PC-3 (cell line): Measurements from ENCODE around the gene ILDR1. TPM values are rescaled to one million over a fixed set of nuclear protein-coding genes. Genes with fewer than 3 reads are reported as not detected.
A peak's percentile ranks its signal among the peaks of the same experiment; 100 is the strongest.

Experiments
- ATAC-seq: fragments of 200-7000 bp; cut with Tn5 transposase; 2 replicates; pipeline ENCODE4 v1.9.1; 2020; ENCODE audit warnings: mild to moderate bottlenecking, moderate library complexity
- BruUV-seq: library from RNA; stranded (reverse); fragments of 400-500 nt; replicated peaks from 2 replicates; lab custom pipeline; 2021; lab: Mats Ljungman, UMichigan
- CTCF ChIA-PET: fragments of 300-600 bp; sonication (Branson Sonifier 250); formaldehyde crosslinking; loops from one replicate; lab custom pipeline; 2022; ENCODE audit warnings: antibody characterized with exemption; lab: Charles Lee
- POLR2A ChIA-PET: fragments of 300-600 bp; sonication (Branson Sonifier 250); formaldehyde crosslinking; loops from one replicate; lab custom pipeline; 2022; ENCODE audit warnings: antibody characterized with exemption; ENCODE audit not compliant: unreplicated experiment; lab: Charles Lee
- DNase-seq: peaks from one replicate; pipeline ENCODE4 v3.0.0-alpha.2; 2015
- H2AFZ ChIP-seq: fragments of 300-600 bp; sonication (generic); 2 replicates; pipeline ENCODE4 v1.6.0; 2016; ENCODE audit warnings: antibody characterized with exemption, low read length
- H3F3A ChIP-seq: fragments of 300-600 bp; sonication (generic); one replicate; pipeline ENCODE4 v1.6.0; 2017; ENCODE audit warnings: antibody characterized with exemption, low read length, control low read depth, mild to moderate bottlenecking; ENCODE audit not compliant: unreplicated experiment
- H3K27ac ChIP-seq: fragments of 300-600 bp; sonication (generic); 2 replicates; pipeline ENCODE4 v1.5.1; 2016; ENCODE audit warnings: mild to moderate bottlenecking, low read length
- H3K27me3 ChIP-seq: fragments of 300-600 bp; sonication (generic); 2 replicates; pipeline ENCODE4 v1.6.1; 2016; ENCODE audit warnings: low read length, mixed read lengths
- H3K36me3 ChIP-seq: fragments of 300-600 bp; sonication (generic); 2 replicates; pipeline ENCODE4 v1.6.1; 2016; ENCODE audit warnings: low read depth, mixed run types, low read length, mixed read lengths
- H3K4me1 ChIP-seq: fragments of 300-600 bp; sonication (generic); 2 replicates; pipeline ENCODE4 v1.5.1; 2016; ENCODE audit warnings: low read length; ENCODE audit not compliant: insufficient read depth
- H3K4me2 ChIP-seq: fragments of 300-600 bp; sonication (generic); 2 replicates; pipeline ENCODE4 v1.6.0; 2016; ENCODE audit warnings: low read length
- H3K4me3 ChIP-seq: fragments of 300-600 bp; sonication (generic); 2 replicates; pipeline ENCODE4 v1.5.1; 2016; ENCODE audit warnings: mild to moderate bottlenecking, low read length, mixed read lengths
- H3K79me2 ChIP-seq: fragments of 300-600 bp; sonication (generic); 2 replicates; pipeline ENCODE4 v1.6.1; 2017; ENCODE audit warnings: low read length, mixed read lengths
- H3K9ac ChIP-seq: fragments of 300-600 bp; sonication (generic); 2 replicates; pipeline ENCODE4 v1.6.0; 2016; ENCODE audit warnings: mild to moderate bottlenecking, low read length
- H3K9me2 ChIP-seq: fragments of 300-600 bp; sonication (generic); replicated peaks from 2 replicates; pipeline ENCODE4 v1.6.1; 2016; ENCODE audit warnings: mixed run types, low read length, mixed read lengths
- H3K9me3 ChIP-seq: fragments of 300-600 bp; sonication (generic); 2 replicates; pipeline ENCODE4 v1.6.1; 2016; ENCODE audit warnings: low read length, mixed read lengths
- H4K20me1 ChIP-seq: fragments of 300-600 bp; sonication (generic); 2 replicates; pipeline ENCODE4 v1.6.1; 2016; ENCODE audit warnings: low read length, mixed read lengths
- EZH2 ChIP-seq: fragments of 300-600 bp; sonication (generic); IDR thresholded peaks from one replicate; pipeline ENCODE4 v1.6.1; 2017; ENCODE audit warnings: antibody characterized with exemption, mild to moderate bottlenecking, low read length; ENCODE audit not compliant: unreplicated experiment
- EZH2phosphoT487 ChIP-seq: fragments of 300-600 bp; sonication (generic); IDR thresholded peaks from 2 replicates; pipeline ENCODE4 v1.6.1; 2018; ENCODE audit warnings: mild to moderate bottlenecking, antibody characterized with exemption, low read length, borderline replicate concordance
- intact Hi-C: fragments of 100-400 bp; cut with micrococcal nuclease; formaldehyde crosslinking; loops from 2 replicates; pipeline ENCODE4 v1.9.0; 2023
- total RNA-seq: library from RNA; depleted of rRNA; stranded (reverse); fragments of >200 nt; gene quantifications from 2 replicates; pipeline ENCODE4 v1.2.3, GENCODE V29; 2014
- TF ChIP-seq, protein P1 (sequence below): fragments of 300-600 bp; sonication (generic); conservative IDR thresholded peaks from 2 replicates; pipeline ENCODE4 v1.5.1; 2017; ENCODE audit warnings: antibody characterized with exemption, low read depth, mild to moderate bottlenecking, low read length

The ILDR1 gene
- total RNA-seq, 1 experiment from 2014 or later, result 5.6 TPM

DNA sequence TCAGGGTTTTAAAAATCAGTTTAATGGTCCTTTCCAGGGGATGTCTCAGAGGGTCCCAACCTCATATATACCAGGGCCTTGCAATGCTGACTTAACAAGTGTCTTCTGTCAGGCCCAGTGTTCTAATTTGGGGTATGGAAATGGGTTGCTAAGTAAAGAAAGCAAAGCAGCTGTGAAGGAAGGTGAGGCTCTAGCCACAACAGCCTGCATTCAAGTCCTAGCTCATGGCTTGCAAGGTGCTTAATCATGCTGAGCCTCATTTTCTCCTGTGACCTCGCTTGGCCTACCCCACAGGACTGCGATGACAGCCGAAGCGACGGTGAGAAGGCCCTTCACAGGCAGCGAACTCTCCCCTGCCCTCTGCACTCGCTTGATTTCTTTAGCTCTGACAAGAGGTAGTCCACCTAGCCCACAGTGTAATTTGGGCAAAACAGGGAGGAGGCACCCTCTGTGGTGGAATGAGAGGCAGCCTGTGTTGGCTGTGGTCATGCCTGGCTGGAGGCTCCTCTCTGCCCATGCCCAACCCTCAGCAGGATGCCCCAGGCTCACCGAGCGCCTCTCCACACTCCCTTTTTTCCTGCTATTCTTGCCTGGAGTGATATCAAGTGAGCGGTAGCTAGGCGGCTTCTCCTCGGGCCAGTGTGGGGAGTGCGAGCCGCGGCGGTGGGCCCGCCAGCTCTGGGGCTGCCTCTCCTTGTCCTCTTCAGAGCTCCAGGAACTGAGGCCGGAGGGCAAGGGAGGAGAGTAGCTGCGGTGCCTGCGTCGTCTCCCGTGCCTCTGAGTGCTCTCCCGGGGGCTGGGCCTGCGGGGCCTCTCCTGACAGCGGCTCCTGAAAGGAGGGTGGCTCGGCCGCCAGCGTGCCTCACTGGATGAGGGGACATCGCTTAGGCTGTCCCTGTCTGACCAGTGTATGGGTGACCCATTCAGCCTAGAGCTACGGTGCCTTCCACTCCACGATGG, 29.2 kb downstream of the ILDR1 start:
- no peak overlapping the region for H2AFZ ChIP-seq
- ATAC-seq, result no peak
- CTCF ChIA-PET, result no interaction called here
- H3K9me2 ChIP-seq, result no peaks in the 10 kb centered on the region
- POLR2A ChIA-PET, result no interaction called here
- H3K4me3 ChIP-seq, result no peak overlapping the region
- no peaks in the 10 kb centered on the region for H3K79me2 ChIP-seq
- BruUV-seq, result no TSS peak
- H3K4me1 ChIP-seq, result peaks cover 34% of the 10 kb centered on the region
- no peaks in the 10 kb centered on the region for H4K20me1 ChIP-seq
- no peaks in the 10 kb centered on the region for H3K27me3 ChIP-seq
- TF ChIP-seq, protein P1, sequence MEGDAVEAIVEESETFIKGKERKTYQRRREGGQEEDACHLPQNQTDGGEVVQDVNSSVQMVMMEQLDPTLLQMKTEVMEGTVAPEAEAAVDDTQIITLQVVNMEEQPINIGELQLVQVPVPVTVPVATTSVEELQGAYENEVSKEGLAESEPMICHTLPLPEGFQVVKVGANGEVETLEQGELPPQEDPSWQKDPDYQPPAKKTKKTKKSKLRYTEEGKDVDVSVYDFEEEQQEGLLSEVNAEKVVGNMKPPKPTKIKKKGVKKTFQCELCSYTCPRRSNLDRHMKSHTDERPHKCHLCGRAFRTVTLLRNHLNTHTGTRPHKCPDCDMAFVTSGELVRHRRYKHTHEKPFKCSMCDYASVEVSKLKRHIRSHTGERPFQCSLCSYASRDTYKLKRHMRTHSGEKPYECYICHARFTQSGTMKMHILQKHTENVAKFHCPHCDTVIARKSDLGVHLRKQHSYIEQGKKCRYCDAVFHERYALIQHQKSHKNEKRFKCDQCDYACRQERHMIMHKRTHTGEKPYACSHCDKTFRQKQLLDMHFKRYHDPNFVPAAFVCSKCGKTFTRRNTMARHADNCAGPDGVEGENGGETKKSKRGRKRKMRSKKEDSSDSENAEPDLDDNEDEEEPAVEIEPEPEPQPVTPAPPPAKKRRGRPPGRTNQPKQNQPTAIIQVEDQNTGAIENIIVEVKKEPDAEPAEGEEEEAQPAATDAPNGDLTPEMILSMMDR, result no peak
- TF ChIP-seq EZH2phosphoT487 (no peak), EZH2 (no peak)
- H3K36me3 ChIP-seq, result no peaks in the 10 kb centered on the region; the same call in 1 of the 2 replicates
- no peaks in the 10 kb centered on the region for H3K9me3 ChIP-seq
- intact Hi-C loops, result loop anchor here (10.0 kb wide), 1 partner anchor 248 kb away; the partner anchor contains the start of gene GOLGB1
- no peak for DNase-seq
- H3F3A ChIP-seq, result peaks cover 8% of the 10 kb centered on the region
- no peak overlapping the region for H3K4me2 ChIP-seq
- H3K9ac ChIP-seq, result no peak overlapping the region
- H3K27ac ChIP-seq, result no peak overlapping the region

- no TSS peak for BruUV-seq
- no peak overlapping the region for H2AFZ ChIP-seq
- TF ChIP-seq EZH2phosphoT487, result no peak
- TF ChIP-seq, protein P1, result peak; percentile 44; the same call in 1 of the 2 replicates
Observed at GRCh38 chr3:121989943-121990342, 32.1 kb downstream of the ILDR1 start.

More at GRCh38 chr3:121989943-121990342, 32.1 kb downstream of the ILDR1 start:
- no peak overlapping the region for H3K4me3 ChIP-seq
- peaks cover 9% of the 10 kb centered on the region for H3K4me1 ChIP-seq
- no peaks in the 10 kb centered on the region for H3K9me3 ChIP-seq
- H3K4me2 ChIP-seq, result no peak overlapping the region
- no peaks in the 10 kb centered on the region for H3K79me2 ChIP-seq
- CTCF ChIA-PET, result interaction anchor here (0.5 to 0.7 kb wide), 3 partner anchors 74 to 104 kb away, joined by 4 to 8 read pairs (median 6); no protein-coding TSS in a partner anchor
- intact Hi-C loops, result loop anchor here (1.0 to 10.0 kb wide), 2 partner anchors 107 to 245 kb away; partner anchors contain the start of gene GOLGB1
- peak; percentile 77 for ATAC-seq
- no peaks in the 10 kb centered on the region for H3K9me2 ChIP-seq
- no peak overlapping the region for H3K27ac ChIP-seq
- no peaks in the 10 kb centered on the region for H4K20me1 ChIP-seq
- H3K36me3 ChIP-seq, result no peaks in the 10 kb centered on the region; the same call in 1 of the 2 replicates
- DNase-seq, result peak; percentile 39
- H3K9ac ChIP-seq, result no peak overlapping the region
- peaks cover 6% of the 10 kb centered on the region for H3F3A ChIP-seq
- no peaks in the 10 kb centered on the region for H3K27me3 ChIP-seq
- POLR2A ChIA-PET, result interaction anchor here (0.6 kb wide), 1 partner anchor 10 kb away, joined by 3 read pairs; no protein-coding TSS in a partner anchor
